CD4-positive, alpha-beta T cell treated with Interleukin-4 for 1 hour (primary cell): ENCODE measurements around the gene CYLC2.

ENCODE experiments used
- DNase-seq, 2 donors: peaks; one replicate each; pipeline ENCODE4 v3.0.0-alpha.2; 2020 to 2022

The CYLC2 gene, protein sequence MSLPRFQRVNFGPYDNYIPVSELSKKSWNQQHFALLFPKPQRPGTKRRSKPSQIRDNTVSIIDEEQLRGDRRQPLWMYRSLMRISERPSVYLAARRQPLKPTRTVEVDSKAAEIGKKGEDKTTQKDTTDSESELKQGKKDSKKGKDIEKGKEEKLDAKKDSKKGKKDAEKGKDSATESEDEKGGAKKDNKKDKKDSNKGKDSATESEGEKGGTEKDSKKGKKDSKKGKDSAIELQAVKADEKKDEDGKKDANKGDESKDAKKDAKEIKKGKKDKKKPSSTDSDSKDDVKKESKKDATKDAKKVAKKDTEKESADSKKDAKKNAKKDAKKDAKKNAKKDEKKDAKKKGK

GRCh38 chr9:102995033-102995432, at the start of gene CYLC2:
Gene CYLC2, plus strand, starts transcription at chr9:102995333. Its CDS starts 48 bp downstream, at chr9:102995381.
- no peak for DNase-seq

DNA sequence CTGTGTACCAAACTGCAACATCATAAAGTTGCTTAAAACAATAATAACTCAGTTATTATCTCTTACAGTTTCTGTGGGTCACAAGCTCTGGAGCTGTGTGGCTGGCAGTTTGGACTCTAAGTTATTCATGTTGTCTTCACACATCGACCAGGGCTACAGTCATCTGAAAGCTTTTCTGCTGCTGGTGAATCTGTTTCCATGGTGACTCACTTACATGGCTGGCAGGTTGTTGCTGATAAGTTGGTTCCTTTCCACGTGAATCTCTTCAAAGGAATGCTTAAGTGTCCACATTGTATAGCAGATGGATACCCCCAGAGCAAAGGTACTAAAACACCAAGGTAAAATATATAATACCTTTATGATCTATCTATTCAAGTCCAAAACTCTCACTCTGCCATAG, 44.8 kb upstream of the CYLC2 start:
- no peak for DNase-seq

- DNase-seq: no peak
Measured at GRCh38 chr9:102966999-102967398, 28.1 kb upstream of the CYLC2 start.

DNA sequence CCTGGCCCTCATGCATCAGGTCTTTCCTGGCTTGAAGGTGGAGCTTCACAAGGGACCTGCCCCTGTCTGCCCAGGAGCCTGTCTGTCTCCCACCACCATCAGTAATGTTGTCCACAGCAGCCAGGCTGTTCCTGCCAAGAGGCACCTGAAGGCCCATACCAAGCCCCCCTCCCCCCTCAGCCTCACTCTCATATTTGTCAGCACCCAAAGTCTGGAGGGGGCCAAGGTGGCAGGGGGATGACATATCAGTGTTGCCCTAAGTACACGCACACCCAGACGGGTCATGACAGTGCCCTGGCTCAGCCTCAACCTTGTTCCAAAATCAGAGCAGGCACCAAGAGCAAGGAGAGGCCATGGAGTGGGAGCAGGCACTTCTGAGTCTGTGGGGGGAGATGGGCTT, 27.2 kb upstream of the CYLC2 start:
- no peak for DNase-seq

DNA sequence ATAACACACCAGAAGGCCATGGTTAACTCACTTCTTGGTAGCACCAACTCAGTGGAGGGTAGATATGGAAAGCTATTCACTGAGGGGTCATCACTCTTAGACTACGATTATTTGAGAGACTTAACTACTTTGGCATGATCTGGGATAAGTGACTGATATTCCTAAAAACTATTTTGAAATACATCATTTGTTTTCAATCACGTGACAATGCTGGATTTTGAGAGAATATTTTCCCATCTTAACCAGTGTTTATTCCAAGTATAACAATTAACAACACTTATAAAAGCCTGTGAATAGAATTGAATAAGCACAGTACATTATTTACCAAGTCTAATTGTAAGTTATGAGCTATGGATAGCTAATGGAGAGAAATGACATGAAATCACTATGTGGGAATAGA, 22.4 kb upstream of the CYLC2 start:
- no peak for DNase-seq

GRCh38 chr9:102974530-102974929, 20.6 kb upstream of the CYLC2 start:
- no peak for DNase-seq

- DNase-seq: no peak
Measured at GRCh38 chr9:102975251-102975650, 19.9 kb upstream of the CYLC2 start.

DNA sequence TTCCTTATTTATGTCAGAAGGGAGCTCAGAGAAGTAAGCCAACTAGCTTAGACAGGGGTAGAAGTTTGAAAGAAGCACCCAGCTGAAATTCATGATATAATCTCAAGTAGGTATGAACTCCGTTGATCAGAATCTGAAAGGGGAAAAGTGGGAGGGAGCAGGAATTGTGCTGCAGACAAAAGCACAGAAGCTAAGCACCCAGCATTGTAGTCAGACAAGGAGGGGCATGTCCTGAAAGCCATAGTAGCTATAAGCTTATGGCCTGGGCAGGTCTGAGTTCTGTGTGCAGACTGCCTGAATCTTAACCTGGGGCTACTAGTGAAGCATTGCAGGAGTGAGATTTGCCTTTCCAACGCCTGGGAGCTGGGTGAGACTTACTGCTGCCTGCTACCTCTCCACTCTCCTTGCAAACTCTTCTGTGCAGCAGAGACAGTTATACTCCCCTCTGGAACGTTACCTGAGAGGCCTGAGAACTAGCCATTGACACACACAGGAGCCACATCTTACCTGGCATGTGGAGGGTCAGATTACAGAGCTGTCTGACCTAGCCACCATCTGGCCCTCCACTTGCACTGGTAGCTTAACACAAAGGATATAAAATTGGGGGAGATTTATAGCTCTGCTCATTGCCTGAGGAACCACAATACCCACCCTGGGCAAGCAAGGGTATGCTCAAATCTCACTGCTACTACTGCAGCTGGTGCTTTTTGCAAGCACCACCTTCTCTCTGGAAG, 9.8 kb upstream of the CYLC2 start:
- DNase-seq: no peak

DNA sequence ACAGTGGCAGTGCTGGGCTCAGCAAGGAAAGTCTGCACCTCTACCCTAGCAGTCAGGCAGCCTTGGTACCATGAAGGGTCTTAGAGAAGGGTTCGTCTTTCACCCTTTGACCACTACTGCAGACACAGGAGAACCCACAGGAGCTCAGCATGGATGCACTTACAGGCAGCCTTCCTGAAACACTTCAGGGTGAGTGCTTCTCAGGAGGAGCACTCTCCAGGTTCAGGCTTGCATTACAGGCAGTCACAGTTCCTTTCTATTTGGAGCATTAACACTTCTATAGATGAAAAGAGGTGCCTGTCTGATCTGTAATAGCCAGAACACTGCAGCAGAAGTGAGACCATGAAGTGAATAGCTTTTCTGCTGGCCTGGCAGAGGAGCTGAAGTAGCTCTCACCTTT, 8.7 kb upstream of the CYLC2 start:
- no peak for DNase-seq

DNA sequence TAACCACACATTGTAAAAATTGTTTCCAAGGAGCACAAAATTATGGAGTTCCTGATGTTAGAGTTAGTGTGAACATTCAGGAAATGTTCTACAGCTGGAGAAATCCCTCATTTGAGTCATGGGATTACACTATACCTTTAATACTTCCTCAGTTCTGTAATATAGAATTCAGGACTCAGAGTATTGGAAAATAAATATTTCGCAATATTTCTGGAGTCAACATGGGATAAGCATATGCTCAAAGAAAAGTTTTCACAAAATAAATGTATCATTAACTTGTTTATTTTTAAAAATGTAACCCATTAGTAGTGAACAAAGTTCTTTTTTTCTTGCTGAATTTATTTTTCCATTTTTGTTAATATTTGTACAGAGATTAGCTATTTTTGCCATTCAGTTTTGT, 8.6 kb downstream of the CYLC2 start:
- DNase-seq: no peak

- no peak for DNase-seq
Measured at GRCh38 chr9:103014242-103014641, 19.1 kb downstream of the CYLC2 start.

GRCh38 chr9:103025796-103026195, 30.7 kb downstream of the CYLC2 start:
- no peak for DNase-seq

DNA sequence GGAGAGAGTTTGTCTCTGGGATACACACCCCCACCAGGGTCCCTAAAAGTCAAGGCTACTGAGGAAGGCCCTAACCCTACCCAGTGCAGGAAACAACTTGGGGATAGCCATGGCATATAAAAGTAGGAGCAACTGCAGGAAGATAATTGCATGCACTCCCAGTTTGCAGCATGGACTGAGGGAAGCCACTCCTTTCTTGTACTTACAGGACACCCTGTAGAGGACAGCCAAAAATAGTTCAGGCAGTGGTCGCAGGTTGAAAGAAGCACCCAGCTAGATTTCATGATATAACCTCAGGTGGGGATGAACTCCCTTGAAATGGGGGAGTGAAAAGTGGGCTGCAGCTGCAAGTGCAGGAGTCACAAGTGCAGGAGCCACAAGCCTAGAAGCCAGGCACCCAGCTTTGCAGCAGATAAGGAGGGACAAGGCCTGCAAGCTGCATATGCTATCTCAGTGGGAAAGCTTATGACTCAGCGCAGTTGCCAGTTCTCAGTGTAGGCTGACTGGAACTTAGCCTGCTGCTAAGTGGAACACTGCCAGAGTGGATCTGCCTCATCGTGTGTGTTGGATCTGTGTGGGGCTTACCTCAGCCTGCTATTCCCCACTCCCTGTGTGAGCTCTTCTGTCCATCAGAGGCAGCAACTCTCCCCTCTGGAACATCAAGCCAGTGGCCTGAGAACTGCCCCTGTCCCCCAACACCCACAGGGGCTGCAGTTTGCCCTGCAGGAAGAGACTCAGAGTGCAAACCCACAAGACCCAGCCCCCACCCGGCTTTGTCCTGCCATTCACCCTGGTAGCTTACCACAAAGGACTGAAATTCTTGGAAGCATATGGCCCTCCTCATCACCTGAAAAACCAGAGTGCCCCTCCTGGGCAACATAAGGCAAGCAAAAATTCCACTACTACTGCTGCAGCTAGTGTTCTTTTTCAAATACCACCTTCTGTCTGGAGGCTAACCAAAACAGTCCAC, 42.7 kb downstream of the CYLC2 start:
- DNase-seq: no peak

DNA sequence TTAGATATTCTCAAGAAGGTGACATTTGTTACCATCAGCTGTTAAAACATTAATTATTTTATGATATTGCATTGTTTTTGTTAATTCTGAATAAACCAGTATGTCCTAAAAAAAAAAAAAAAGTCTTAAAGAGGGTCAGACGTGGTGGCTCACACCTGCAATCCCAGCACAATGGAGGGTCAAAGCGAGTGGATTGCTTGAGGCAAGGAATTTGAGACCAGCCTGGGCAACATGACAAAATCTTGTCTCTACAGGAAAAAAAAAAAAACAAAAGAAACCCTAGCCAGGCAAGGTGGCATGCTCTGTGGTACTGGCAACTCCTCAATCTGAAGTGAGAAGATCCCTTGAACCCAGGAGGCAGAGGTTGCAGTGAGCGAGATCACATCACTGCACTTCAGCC, 46.8 kb downstream of the CYLC2 start:
- DNase-seq: no peak
